Keratinocyte (primary cell): Measurements from ENCODE around the gene TSPAN18. TPM values are rescaled to one million over a fixed set of nuclear protein-coding genes. Genes with fewer than 3 reads are reported as not detected.
A peak's percentile ranks its signal among the peaks of the same experiment; 100 is the strongest.

ENCODE experiments used
- DNase-seq: peaks from one replicate; pipeline ENCODE4 v3.0.0-alpha.2; 2011; ENCODE audit warnings: low read depth, missing footprints, low spot score
- FAIRE-seq: peaks from 2 replicates; lab custom pipeline; 2011; peaks lifted over from hg19 to GRCh38; lab: Jason Lieb, UNC
- H2AFZ ChIP-seq: 2 replicates; pipeline ENCODE4 v1.6.0; 2012; ENCODE audit warnings: low read length, control low read depth, inconsistent platforms; ENCODE audit not compliant: control insufficient read depth
- H3K27ac ChIP-seq: 2 replicates; pipeline ENCODE4 v1.5.1; 2011; ENCODE audit warnings: low read length; ENCODE audit not compliant: control insufficient read depth, insufficient read depth
- H3K27me3 ChIP-seq: 3 replicates; pipeline ENCODE4 v1.6.0; 2011; ENCODE audit warnings: low read length; ENCODE audit not compliant: control insufficient read depth, insufficient read depth; ENCODE audit errors: extremely low read depth
- H3K36me3 ChIP-seq, 2 experiments: 2 replicates in 1 of 2; 3 replicates in 1 of 2; pipeline ENCODE4 v1.5.1; 2011; ENCODE audit warnings: low read length in 2 of 2, mild to moderate bottlenecking in 1 of 2; ENCODE audit not compliant: control insufficient read depth in 2 of 2, insufficient read depth in 2 of 2; ENCODE audit errors: extremely low read depth in 1 of 2
- H3K4me1 ChIP-seq: 3 replicates; pipeline ENCODE4 v1.5.1; 2011; ENCODE audit warnings: low read length; ENCODE audit not compliant: control insufficient read depth, insufficient read depth; ENCODE audit errors: extremely low read depth
- H3K4me2 ChIP-seq: 3 replicates; pipeline ENCODE4 v1.6.0; 2011; ENCODE audit warnings: low read depth, low read length; ENCODE audit not compliant: control insufficient read depth, insufficient read depth; ENCODE audit errors: extremely low read depth
- H3K4me3 ChIP-seq, 3 experiments: fragments of 200-600 bp in 1 of 3; sonication (generic) in 1 of 3; 2 replicates in 2 of 3; 3 replicates in 1 of 3; pipeline ENCODE4 v1.5.1; 2011 to 2016; ENCODE audit warnings: low read length in 3 of 3, mild to moderate bottlenecking in 3 of 3, control low read depth in 2 of 3, inconsistent platforms in 1 of 3, low read depth in 1 of 3, mixed read lengths in 1 of 3, mixed run types in 1 of 3, moderate library complexity in 1 of 3; ENCODE audit not compliant: control insufficient read depth in 2 of 3, insufficient read depth in 2 of 3; ENCODE audit errors: extremely low read depth in 1 of 3
- H3K79me2 ChIP-seq: 2 replicates; pipeline ENCODE4 v1.6.0; 2012; ENCODE audit warnings: low read length; ENCODE audit not compliant: control insufficient read depth, insufficient read depth
- H3K9ac ChIP-seq: 3 replicates; pipeline ENCODE4 v1.6.0; 2011; ENCODE audit warnings: low read length; ENCODE audit not compliant: control insufficient read depth, insufficient read depth; ENCODE audit errors: extremely low read depth
- H3K9me1 ChIP-seq: 3 replicates; pipeline ENCODE4 v1.6.0; 2011; ENCODE audit warnings: low read length; ENCODE audit not compliant: control insufficient read depth, insufficient read depth; ENCODE audit errors: extremely low read depth
- H3K9me3 ChIP-seq: 2 replicates; pipeline ENCODE4 v1.5.1; 2012; ENCODE audit warnings: low read depth, low read length; ENCODE audit not compliant: control insufficient read depth
- H4K20me1 ChIP-seq: 3 replicates; pipeline ENCODE4 v1.6.0; 2011; ENCODE audit warnings: low read length; ENCODE audit not compliant: control insufficient read depth, insufficient read depth; ENCODE audit errors: extremely low read depth
- EZH2 ChIP-seq: IDR thresholded peaks from one replicate; pipeline ENCODE4 v1.6.1; 2012; ENCODE audit warnings: inconsistent platforms, mild to moderate bottlenecking, low read length, moderate library complexity
- dilution Hi-C: fragments of 300-500 bp; cut with MboI; formaldehyde crosslinking; loops from one replicate; pipeline ENCODE4 v1.7.0; 2020; ENCODE audit warnings: low sequenced_read_pairs; ENCODE audit not compliant: extremely low pct_ligation_motif_present
- polyA plus RNA-seq, 5 experiments: library from polyadenylated mRNA; depleted of rRNA in 3 of 5; stranded (reverse) in 3 of 5; stranded (forward) in 1 of 5; unstranded in 1 of 5; fragments of >200 nt; gene quantifications; 1 replicate in 1 of 5; 2 replicates in 3 of 5; 3 replicates in 1 of 5; pipeline versions ENCODE4 v1.2.1 to v1.2.3, GENCODE V29; 2011 to 2012; ENCODE audit warnings: missing spikeins in 2 of 5, low read depth in 1 of 5, low replicate concordance in 1 of 5
- TF ChIP-seq, protein P1 (sequence below), 3 experiments: IDR thresholded peaks in 1 of 3; conservative IDR thresholded peaks in 1 of 3; optimal IDR thresholded peaks in 1 of 3; 2 replicates in 2 of 3; 3 replicates in 1 of 3; pipeline versions ENCODE3 to v1.5.1; 2011; ENCODE audit warnings: low read length in 3 of 3, mild to moderate bottlenecking in 3 of 3, moderate library complexity in 2 of 3, control low read depth in 1 of 3, inconsistent platforms in 1 of 3; ENCODE audit not compliant: insufficient read depth in 2 of 3; ENCODE audit errors: extremely low read depth in 1 of 3

The TSPAN18 gene
- polyA plus RNA-seq, 1 donor (not counting 4 experiments of a cell fraction or from before 2014, with no cell fraction given): not detected

DNA sequence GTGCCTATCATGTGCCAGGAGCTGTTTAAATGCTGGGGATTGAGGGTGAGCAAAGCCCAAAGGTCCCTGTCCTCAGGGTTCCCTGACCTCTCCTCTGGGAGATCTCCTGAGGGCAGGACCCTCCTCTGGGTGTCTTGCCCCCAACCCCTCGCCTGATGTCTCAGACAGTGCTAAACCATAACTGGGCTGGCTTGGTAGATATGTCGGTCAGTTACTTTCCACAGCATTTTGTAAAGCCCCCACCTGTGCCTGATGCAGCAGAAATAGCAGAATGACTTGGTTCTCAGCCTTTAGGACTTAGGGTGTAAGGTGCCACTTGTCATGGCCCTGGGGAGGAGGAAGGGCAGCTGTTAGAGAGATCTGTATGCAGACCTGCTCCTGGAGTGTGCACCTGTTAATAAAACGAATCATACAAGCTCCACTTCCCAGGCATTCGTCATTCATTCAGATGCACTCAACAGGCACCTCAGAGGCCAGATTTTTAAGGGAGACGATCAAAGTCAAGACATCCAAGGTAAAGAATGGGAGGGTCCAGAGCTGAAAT lies 135.9 kb downstream of the TSPAN18 start:
- dilution Hi-C loops: no loop called here
- TF ChIP-seq, protein P1, sequence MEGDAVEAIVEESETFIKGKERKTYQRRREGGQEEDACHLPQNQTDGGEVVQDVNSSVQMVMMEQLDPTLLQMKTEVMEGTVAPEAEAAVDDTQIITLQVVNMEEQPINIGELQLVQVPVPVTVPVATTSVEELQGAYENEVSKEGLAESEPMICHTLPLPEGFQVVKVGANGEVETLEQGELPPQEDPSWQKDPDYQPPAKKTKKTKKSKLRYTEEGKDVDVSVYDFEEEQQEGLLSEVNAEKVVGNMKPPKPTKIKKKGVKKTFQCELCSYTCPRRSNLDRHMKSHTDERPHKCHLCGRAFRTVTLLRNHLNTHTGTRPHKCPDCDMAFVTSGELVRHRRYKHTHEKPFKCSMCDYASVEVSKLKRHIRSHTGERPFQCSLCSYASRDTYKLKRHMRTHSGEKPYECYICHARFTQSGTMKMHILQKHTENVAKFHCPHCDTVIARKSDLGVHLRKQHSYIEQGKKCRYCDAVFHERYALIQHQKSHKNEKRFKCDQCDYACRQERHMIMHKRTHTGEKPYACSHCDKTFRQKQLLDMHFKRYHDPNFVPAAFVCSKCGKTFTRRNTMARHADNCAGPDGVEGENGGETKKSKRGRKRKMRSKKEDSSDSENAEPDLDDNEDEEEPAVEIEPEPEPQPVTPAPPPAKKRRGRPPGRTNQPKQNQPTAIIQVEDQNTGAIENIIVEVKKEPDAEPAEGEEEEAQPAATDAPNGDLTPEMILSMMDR (optimal IDR thresholded peaks at IDR 0.05 in 1 of 3, IDR thresholded peaks at IDR 0.05 in 1 of 3, conservative IDR thresholded peaks at IDR 0.05 in 1 of 3; ENCODE audit: extremely low read depth in 1 of 3, insufficient read depth in 2 of 3, low read length in 3 of 3): no peak
- TF ChIP-seq EZH2: no peak
- Histone ChIP-seq H3K27ac (no peak overlapping the region), H2AFZ (no peak overlapping the region), H3K9ac (no peak overlapping the region), H3K9me3 (no peaks in the 10 kb centered on the region), H3K4me2 (no peak overlapping the region), H3K4me3 (no peak overlapping the region), H3K4me1 (peaks cover 12% of the 10 kb centered on the region), H3K79me2 (no peaks in the 10 kb centered on the region), H3K9me1 (no peaks in the 10 kb centered on the region), H3K27me3 (peaks cover 88% of the 10 kb centered on the region), H3K36me3 (no peaks in the 10 kb centered on the region), H4K20me1 (peaks cover 15% of the 10 kb centered on the region)
- FAIRE-seq: no peak
- DNase-seq: no peak

DNA sequence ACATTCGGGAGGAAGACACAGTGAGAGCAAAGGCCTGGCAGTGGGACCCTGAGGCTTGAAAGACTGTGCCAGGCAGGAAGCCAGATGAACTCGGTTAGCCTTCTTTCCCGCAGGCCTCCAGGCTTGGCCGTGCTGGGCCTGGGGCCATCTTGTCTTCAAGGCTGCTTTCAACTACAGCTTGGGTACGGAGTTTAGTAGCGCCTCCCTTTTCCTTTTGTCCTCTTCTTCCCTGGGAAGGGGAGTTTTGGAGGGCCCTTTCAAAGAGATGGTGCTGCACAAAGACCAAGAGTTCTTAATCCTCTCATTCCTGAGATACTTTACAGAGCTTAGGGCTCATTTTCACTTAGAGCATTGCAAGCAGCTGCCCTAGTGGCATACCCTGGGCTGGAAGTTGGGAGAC lies 136.5 kb downstream of the TSPAN18 start:
- TF ChIP-seq EZH2: peak; percentile 40
- TF ChIP-seq, protein P1 (optimal IDR thresholded peaks at IDR 0.05 in 1 of 3, IDR thresholded peaks at IDR 0.05 in 1 of 3, conservative IDR thresholded peaks at IDR 0.05 in 1 of 3; ENCODE audit: extremely low read depth in 1 of 3, insufficient read depth in 2 of 3, low read length in 3 of 3): no peak
- H2AFZ ChIP-seq: no peak overlapping the region
- H3K9ac ChIP-seq: no peak overlapping the region
- H3K27me3 ChIP-seq: peaks cover 88% of the 10 kb centered on the region
- H3K36me3 ChIP-seq: no peaks in the 10 kb centered on the region
- H3K9me1 ChIP-seq: no peaks in the 10 kb centered on the region
- no peaks in the 10 kb centered on the region for H3K79me2 ChIP-seq
- no peak overlapping the region for H3K4me3 ChIP-seq
- DNase-seq: no peak
- peaks cover 18% of the 10 kb centered on the region for H4K20me1 ChIP-seq
- H3K4me1 ChIP-seq: peaks cover 12% of the 10 kb centered on the region
- H3K9me3 ChIP-seq: no peaks in the 10 kb centered on the region
- dilution Hi-C loops: no loop called here
- H3K27ac ChIP-seq: no peak overlapping the region
- H3K4me2 ChIP-seq: no peak overlapping the region
- FAIRE-seq: no peak
